HepG2 (cell line): ENCODE data around the gene MZF1. TPM values are rescaled to one million over a fixed set of nuclear protein-coding genes. Genes with fewer than 3 reads are reported as not detected.

Source experiments
- ATF3 ChIP-seq: sonication (generic); formaldehyde crosslinking; IDR thresholded peaks from 2 replicates; pipeline ENCODE4 v1.4.0; 2020; ENCODE audit warnings: missing genetic modification reagents
- CBX5 ChIP-seq: sonication (generic); formaldehyde crosslinking; IDR thresholded peaks from 2 replicates; pipeline ENCODE4 v1.4.0; 2020; ENCODE audit warnings: missing genetic modification reagents, borderline replicate concordance
- DR1 ChIP-seq: sonication (generic); formaldehyde crosslinking; IDR thresholded peaks from 2 replicates; pipeline ENCODE4 v1.8.0; 2021; ENCODE audit warnings: mild to moderate bottlenecking, missing genetic modification reagents, inconsistent platforms
- FOXJ3 ChIP-seq: sonication (generic); formaldehyde crosslinking; IDR thresholded peaks from 2 replicates; pipeline ENCODE4 v1.4.0; 2020; ENCODE audit warnings: missing genetic modification reagents, mild to moderate bottlenecking, borderline replicate concordance
- HMGXB4 ChIP-seq, 2 experiments: sonication (generic) in 1 of 2; formaldehyde crosslinking in 1 of 2; IDR thresholded peaks; 2 replicates each; pipeline versions ENCODE4 v1.4.0 to v1.6.1; 2018 to 2020; ENCODE audit warnings: missing genetic modification reagents in 2 of 2, borderline replicate concordance in 1 of 2, low read depth in 1 of 2, mild to moderate bottlenecking in 1 of 2, missing biosample characterization in 1 of 2
- JUNB ChIP-seq: sonication (generic); formaldehyde crosslinking; IDR thresholded peaks from 2 replicates; pipeline ENCODE4 v1.8.0; 2022; ENCODE audit warnings: missing genetic modification reagents, mild to moderate bottlenecking, borderline replicate concordance
- KDM5B ChIP-seq: sonication (generic); formaldehyde crosslinking; IDR thresholded peaks from 2 replicates; pipeline ENCODE4 v1.4.0; 2020; ENCODE audit warnings: missing genetic modification reagents, mild to moderate bottlenecking, borderline replicate concordance
- MTA1 ChIP-seq: sonication (generic); formaldehyde crosslinking; IDR thresholded peaks from 2 replicates; pipeline ENCODE4 v1.4.0; 2020; ENCODE audit warnings: missing genetic modification reagents, mild to moderate bottlenecking, borderline replicate concordance
- NCOA1 ChIP-seq: sonication (generic); formaldehyde crosslinking; IDR thresholded peaks from 2 replicates; pipeline ENCODE4 v1.9.0; 2021; ENCODE audit warnings: missing genetic modification reagents
- RAD51 ChIP-seq: fragments of 450-650 bp; IDR thresholded peaks from 2 replicates; pipeline ENCODE4 v1.6.1; 2016; ENCODE audit warnings: borderline replicate concordance
- RBM22 ChIP-seq: fragments of 200-400 bp; formaldehyde crosslinking; optimal IDR thresholded peaks from 2 replicates; pipeline ENCODE3; 2017; ENCODE audit warnings: mild to moderate bottlenecking, low read length, moderate library complexity
- RCOR2 ChIP-seq: IDR thresholded peaks from 2 replicates; pipeline ENCODE4 v1.6.1; 2016; ENCODE audit warnings: missing biosample characterization, missing genetic modification reagents
- SKI ChIP-seq: fragments of 450-650 bp; IDR thresholded peaks from one replicate; pipeline ENCODE4 v1.6.1; 2018; ENCODE audit warnings: mild to moderate bottlenecking; ENCODE audit not compliant: partially characterized antibody
- STAG1 ChIP-seq: sonication (generic); formaldehyde crosslinking; IDR thresholded peaks from 2 replicates; pipeline ENCODE4 v1.4.0; 2020; ENCODE audit warnings: missing genetic modification reagents
- TEF ChIP-seq: sonication (generic); formaldehyde crosslinking; IDR thresholded peaks from 2 replicates; pipeline ENCODE4 v1.5.0; 2020; ENCODE audit warnings: missing genetic modification reagents
- ZNF343 ChIP-seq: sonication (generic); formaldehyde crosslinking; IDR thresholded peaks from 2 replicates; pipeline ENCODE4 v1.4.0; 2020; ENCODE audit warnings: mild to moderate bottlenecking, missing genetic modification reagents
- ZNF546 ChIP-seq: sonication (generic); formaldehyde crosslinking; conservative IDR thresholded peaks from 2 replicates; pipeline ENCODE4 v1.8.1; 2023; ENCODE audit warnings: mild to moderate bottlenecking, missing genetic modification reagents
- ZNF761 ChIP-seq: sonication (generic); formaldehyde crosslinking; conservative IDR thresholded peaks from 2 replicates; pipeline ENCODE4 v1.4.0; 2020; ENCODE audit warnings: mild to moderate bottlenecking, missing genetic modification reagents
- polyA plus RNA-seq, 8 experiments: library from polyadenylated mRNA; depleted of rRNA in 3 of 8; stranded (reverse) in 7 of 8; unstranded in 1 of 8; fragments of >200 nt; fragmentation: Illumina TruSeq in 4 of 8; extraction: Trizol in 4 of 8; gene quantifications; 2 replicates each; pipeline versions ENCODE4 v1.2.1 to v1.2.3, GENCODE V29; 2011 to 2016; ENCODE audit warnings: low read depth in 4 of 8, missing spikeins in 1 of 8, mixed read lengths in 1 of 8; ENCODE audit not compliant: insufficient read depth in 1 of 8
- total RNA-seq, 5 experiments: library from RNA; depleted of rRNA; stranded (reverse); fragments of >200 nt; fragmentation: Illumina TruSeq; extraction: Trizol; gene quantifications; 2 replicates each; pipeline ENCODE4 v1.2.3, GENCODE V29; 2016; ENCODE audit warnings: low read depth in 1 of 5
- TF ChIP-seq, protein P1 (sequence below): IDR thresholded peaks from 2 replicates; pipeline ENCODE4 v1.6.1; 2016; ENCODE audit warnings: missing biosample characterization, missing genetic modification reagents, low read depth
- TF ChIP-seq, protein P2 (sequence below): sonication (generic); formaldehyde crosslinking; IDR thresholded peaks from 2 replicates; pipeline ENCODE4 v1.8.0; 2022; ENCODE audit warnings: mild to moderate bottlenecking, missing genetic modification reagents; ENCODE audit not compliant: insufficient replicate concordance

The MZF1 gene
- total and polyA plus RNA-seq, 2 of the 13 experiments (the other 11 are each of a cell fraction or from before 2014, with no cell fraction given) = 3.1 to 8.1 TPM

DNA sequence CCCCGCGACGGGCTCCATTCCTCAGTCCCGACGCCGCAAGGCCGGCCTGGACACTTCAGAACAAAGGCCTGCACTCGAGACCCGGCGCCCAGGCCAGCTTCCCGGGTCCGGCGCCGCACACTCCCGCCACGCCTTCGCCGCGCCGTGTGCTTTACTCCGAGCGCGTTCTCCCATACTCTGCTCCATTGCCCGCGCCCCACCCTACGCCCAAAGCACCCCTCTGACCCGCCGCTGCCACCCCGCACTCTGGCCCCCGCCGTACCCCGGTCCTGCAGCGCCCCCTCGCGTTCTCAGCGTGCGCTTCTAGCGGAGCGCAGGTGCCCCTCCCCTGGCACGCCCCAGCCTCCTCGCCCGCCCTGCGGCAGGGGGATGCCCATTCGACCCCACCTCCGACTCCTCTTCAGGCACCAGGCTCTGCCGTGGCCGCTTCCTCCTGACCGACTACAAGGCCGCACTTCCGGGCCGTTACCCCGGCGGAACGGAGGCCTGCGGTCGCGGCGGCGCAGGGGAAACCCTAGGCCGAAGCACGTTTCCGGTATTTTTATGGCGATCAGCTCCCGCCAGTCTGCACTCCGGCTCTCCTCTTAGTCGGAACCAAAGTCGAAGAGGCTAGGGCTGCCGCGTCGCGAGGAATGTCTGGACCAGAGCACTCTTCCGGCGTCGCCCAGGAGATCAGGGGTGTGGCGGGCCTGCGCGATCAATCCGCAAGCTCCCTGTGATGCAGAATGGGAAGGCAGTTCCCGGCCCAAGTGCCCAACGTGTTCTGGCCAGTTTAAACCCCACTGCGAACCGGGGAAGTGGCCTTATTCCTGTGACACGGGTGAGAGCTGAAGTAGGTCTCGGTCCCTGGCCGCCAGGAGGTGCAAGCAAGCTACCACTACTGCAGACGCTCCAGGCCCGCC, 53.5 kb downstream of the MZF1 start, which contains the start of gene ZBTB45 (continued):
- peak; percentile 96 for TF ChIP-seq SKI
- no peak for TF ChIP-seq RBM22
- TF ChIP-seq KDM5B (CRISPR knock-in tag) = peak; percentile 89; the same call in 1 of the 2 replicates
- peak; percentile 71; the same call in 1 of the 2 replicates for TF ChIP-seq JUNB (CRISPR knock-in tag)
- peak; percentile 49; the same call in 1 of the 2 replicates for TF ChIP-seq RCOR2 (CRISPR knock-in tag)
- peak; percentile 78 for TF ChIP-seq STAG1
- peak; percentile 97; the same call in 1 of the 2 replicates for TF ChIP-seq CBX5 (CRISPR knock-in tag)
- TF ChIP-seq MTA1 (CRISPR knock-in tag) = peak; percentile 95
- TF ChIP-seq, protein P1, sequence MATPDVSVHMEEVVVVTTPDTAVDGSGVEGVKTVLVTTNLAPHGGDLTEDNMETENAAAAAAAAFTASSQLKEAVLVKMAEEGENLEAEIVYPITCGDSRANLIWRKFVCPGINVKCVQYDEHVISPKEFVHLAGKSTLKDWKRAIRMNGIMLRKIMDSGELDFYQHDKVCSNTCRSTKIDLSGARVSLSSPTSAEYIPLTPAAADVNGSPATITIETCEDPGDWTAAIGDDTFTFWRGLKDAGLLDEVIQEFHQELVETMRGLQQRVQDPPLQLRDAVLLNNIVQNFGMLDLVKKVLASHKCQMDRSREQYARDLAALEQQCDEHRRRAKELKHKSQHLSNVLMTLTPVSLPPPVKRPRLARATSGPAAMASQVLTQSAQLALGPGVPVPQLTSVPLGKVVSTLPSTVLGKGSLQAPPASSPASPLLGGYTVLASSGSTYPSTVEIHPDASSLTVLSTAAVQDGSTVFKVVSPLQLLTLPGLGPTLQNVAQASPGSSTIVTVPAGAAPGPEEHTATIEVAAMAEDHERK (CRISPR knock-in tag) = peak; percentile 86
- TF ChIP-seq DR1 (CRISPR knock-in tag) = peak; percentile 82
- no peak for TF ChIP-seq RAD51
- TF ChIP-seq ZNF546 (CRISPR knock-in tag) = peak; percentile 87
- TF ChIP-seq ZNF343 = peak; percentile 76; the same call in 1 of the 2 replicates
- no peak for TF ChIP-seq ATF3 (CRISPR knock-in tag)
- TF ChIP-seq, protein P2, sequence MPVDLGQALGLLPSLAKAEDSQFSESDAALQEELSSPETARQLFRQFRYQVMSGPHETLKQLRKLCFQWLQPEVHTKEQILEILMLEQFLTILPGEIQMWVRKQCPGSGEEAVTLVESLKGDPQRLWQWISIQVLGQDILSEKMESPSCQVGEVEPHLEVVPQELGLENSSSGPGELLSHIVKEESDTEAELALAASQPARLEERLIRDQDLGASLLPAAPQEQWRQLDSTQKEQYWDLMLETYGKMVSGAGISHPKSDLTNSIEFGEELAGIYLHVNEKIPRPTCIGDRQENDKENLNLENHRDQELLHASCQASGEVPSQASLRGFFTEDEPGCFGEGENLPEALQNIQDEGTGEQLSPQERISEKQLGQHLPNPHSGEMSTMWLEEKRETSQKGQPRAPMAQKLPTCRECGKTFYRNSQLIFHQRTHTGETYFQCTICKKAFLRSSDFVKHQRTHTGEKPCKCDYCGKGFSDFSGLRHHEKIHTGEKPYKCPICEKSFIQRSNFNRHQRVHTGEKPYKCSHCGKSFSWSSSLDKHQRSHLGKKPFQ = no peak
- peak; percentile 93 to 100 for TF ChIP-seq HMGXB4 (CRISPR knock-in tag; IDR thresholded peaks at IDR 0.05; ENCODE audit: borderline replicate concordance in 1 of 2, low read depth in 1 of 2)
- peak; percentile 93; the same call in 1 of the 2 replicates for TF ChIP-seq NCOA1 (CRISPR knock-in tag)
- peak; percentile 93 for TF ChIP-seq ZNF761
- TF ChIP-seq TEF (CRISPR knock-in tag) = 0 out of 2 replicates have a peak, but pooled peaks have one; percentile 53
- peak; percentile 81 for TF ChIP-seq FOXJ3 (CRISPR knock-in tag)
